KOPT-K1 (cell line): ENCODE measurements around the gene ZDHHC20.
A peak's percentile ranks its signal among the peaks of the same experiment; 100 is the strongest.

ENCODE experiments used
- H3K27ac ChIP-seq: fragments of 200-600 bp; sonication (generic); 2 replicates; pipeline ENCODE4 v1.5.1; 2016; ENCODE audit warnings: antibody characterized with exemption, mild to moderate bottlenecking, low read depth, low read length; ENCODE audit not compliant: poor library complexity, severe bottlenecking
- H3K36me3 ChIP-seq: fragments of 200-600 bp; sonication (generic); 2 replicates; pipeline ENCODE4 v1.5.1; 2017; ENCODE audit warnings: antibody characterized with exemption, mild to moderate bottlenecking, low read length, moderate library complexity; ENCODE audit not compliant: insufficient read depth
- H3K9me3 ChIP-seq: fragments of 200-600 bp; sonication (generic); 2 replicates; pipeline ENCODE4 v1.5.1; 2017; ENCODE audit warnings: antibody characterized with exemption, low read length, mild to moderate bottlenecking; ENCODE audit not compliant: insufficient read depth, poor library complexity, severe bottlenecking

The ZDHHC20 gene

DNA sequence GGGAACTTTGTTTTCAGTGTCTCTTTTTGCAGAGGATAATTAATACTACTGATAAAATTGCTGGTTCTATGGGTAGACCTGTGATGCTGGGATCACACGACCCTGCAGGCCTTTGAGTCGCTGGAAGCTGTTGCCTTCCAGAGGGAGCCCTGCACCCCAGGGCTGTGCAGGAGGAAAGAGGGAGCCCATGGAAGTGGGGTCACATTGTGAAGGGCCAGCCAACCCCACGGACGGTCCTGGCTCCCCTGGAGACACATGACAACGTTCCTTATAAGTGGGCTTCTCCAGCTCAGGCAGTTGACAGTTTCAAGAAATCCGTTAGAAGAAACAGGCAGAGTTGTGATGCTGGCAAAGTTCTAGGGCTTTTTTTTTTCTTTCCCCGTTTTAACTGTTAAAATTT, 98.0 kb downstream of the ZDHHC20 start:
- Histone ChIP-seq H3K9me3 (peaks cover 5% of the 10 kb centered on the region), H3K27ac (no peak overlapping the region), H3K36me3 (no peaks in the 10 kb centered on the region)

DNA sequence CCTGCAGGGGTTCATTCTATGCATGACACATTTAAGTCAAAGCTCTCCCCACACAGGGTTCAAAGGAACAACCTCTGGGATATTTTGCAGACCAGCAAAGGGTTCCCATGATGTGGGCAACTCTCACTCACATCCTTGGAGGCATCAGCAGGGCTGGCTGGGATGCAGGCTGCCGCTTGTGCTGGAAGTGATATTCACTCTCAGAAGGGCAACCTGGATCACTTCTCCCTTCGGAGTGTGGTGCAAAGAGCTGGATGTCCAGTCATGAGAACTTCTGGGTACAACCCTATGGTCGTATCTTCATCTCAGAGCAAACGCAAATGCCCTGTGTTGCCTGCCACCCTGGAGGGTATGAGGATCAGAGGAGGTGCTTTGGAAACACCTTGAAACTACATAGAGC, 98.6 kb downstream of the ZDHHC20 start:
- peaks cover 5% of the 10 kb centered on the region for H3K9me3 ChIP-seq
- H3K27ac ChIP-seq = no peak overlapping the region
- no peaks in the 10 kb centered on the region for H3K36me3 ChIP-seq

DNA sequence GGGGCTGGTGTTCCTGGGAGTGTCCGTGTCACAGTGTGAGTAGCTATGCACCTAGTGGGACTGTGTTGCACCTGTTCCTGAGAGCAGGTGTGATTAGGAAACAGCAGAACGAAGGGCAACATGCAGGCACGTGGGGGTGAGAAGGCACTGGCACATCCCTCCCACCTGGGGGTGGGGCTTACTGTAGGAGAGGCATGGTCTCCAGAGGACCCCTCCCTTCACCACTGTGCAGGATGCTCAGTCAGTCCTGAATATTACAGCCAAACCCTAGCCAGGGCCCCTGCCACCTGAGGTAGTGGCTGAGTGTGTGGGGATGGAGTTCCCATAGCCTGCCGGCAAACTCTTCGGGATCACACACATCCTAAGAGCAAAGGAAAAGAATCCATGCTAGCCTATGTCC, 99.2 kb downstream of the ZDHHC20 start:
- Histone ChIP-seq H3K36me3 (no peaks in the 10 kb centered on the region), H3K27ac (no peak overlapping the region), H3K9me3 (peaks cover 5% of the 10 kb centered on the region)

DNA sequence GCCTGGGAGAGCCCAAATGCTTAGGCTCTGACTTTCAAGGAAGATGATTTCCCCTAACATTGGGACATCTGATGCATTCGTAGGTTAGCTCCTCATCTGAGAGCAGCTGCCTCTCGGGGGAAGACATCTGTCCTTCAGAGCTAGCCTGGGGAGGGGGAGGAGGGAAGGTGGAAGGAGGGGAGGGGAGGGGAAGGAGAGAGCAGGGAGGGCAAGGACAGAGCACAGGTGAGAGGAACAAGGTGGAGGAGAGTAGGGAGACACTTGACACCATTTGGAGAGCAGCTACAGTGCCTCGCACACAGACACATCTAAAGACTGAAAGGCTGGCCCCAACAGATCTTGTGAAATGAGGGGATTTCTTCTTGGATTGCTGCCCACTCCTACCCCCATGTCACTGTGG, 103.8 kb downstream of the ZDHHC20 start:
- Histone ChIP-seq H3K9me3 (no peaks in the 10 kb centered on the region), H3K36me3 (no peaks in the 10 kb centered on the region), H3K27ac (no peak overlapping the region)

DNA sequence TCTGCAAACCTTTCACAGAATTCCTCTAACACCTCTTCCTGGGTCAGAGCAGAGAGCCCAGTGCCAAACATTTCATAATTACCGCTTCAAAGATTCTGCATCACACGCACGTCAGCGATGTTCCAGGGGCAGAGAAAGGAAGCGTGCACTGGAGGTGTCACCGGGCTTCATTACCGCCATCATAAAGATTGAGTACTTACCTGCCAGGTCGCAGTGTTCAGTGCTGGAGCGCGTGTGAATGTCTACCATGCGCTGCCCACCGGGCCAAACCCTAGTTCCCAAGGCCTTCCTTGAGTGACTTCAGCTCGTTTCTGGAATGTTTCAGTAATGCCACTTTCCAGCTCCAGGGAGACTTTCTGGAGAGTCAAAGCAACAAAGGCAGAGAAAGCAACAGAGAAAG, 104.4 kb downstream of the ZDHHC20 start:
- Histone ChIP-seq H3K27ac (no peak overlapping the region), H3K36me3 (no peaks in the 10 kb centered on the region), H3K9me3 (no peaks in the 10 kb centered on the region)

GRCh38 chr13:21348488-21349120, 110.5 kb downstream of the ZDHHC20 start:
- no peak overlapping the region for H3K27ac ChIP-seq
- H3K36me3 ChIP-seq = no peaks in the 10 kb centered on the region
- H3K9me3 ChIP-seq = no peaks in the 10 kb centered on the region

- no peak overlapping the region for H3K27ac ChIP-seq
- no peaks in the 10 kb centered on the region for H3K9me3 ChIP-seq
- no peaks in the 10 kb centered on the region for H3K36me3 ChIP-seq
Observed at GRCh38 chr13:21347753-21348318, 111.3 kb downstream of the ZDHHC20 start.

DNA sequence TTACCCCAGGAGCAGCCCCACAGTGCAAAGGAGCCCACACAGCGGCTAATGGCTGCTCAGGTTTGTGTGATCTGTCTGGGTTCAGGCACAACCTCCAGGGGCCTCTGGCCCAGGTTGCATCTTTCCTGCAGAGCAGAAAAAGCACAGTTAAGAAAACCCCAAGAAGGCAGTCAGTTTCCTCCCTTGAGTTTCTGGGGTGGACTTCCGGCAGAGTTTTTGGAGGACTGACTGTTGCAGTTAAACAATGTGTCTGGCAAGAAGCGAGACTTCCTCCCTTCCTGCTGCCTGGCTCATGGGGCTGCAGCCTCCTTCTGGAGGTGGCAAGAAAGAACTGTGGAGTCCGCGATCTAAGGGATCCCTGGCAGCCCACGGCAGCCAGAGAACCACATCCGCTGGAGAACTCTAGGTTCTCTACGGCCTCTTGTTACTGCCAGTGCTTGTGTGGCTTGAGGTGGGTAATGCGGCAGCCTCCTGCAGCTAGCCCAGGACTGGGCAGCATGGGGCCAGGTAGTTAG, 114.4 kb downstream of the ZDHHC20 start:
- H3K36me3 ChIP-seq = no peaks in the 10 kb centered on the region
- H3K27ac ChIP-seq = peak overlapping the region; percentile 52

DNA sequence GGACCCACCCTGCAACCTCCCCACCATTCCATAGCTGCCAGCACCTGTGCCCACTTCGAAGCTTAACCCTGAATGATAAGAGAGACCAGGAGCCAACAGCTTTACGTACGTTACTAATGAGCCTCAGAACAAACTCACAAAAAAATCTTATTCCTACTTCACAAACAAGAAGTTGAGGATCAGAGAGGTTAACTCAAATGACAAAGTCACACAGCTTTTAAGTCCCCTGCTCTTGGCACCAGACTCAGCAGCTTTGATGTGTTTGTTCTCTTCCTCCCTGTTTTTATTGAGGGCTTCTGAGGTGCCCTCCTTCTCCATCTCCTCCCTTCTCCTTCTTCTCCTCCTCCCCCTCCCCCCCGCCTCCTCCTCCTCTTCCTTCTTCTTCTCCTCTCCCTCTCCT, 115.4 kb downstream of the ZDHHC20 start:
- no peak overlapping the region for H3K27ac ChIP-seq
- H3K9me3 ChIP-seq = no peaks in the 10 kb centered on the region
- H3K36me3 ChIP-seq = no peaks in the 10 kb centered on the region

More for the DNA sequence above, 114.4 kb downstream of the ZDHHC20 start:
- no peaks in the 10 kb centered on the region for H3K9me3 ChIP-seq

- no peaks in the 10 kb centered on the region for H3K36me3 ChIP-seq
- no peak overlapping the region for H3K27ac ChIP-seq
- H3K9me3 ChIP-seq = no peaks in the 10 kb centered on the region
Observed at GRCh38 chr13:21342699-21343442, 116.2 kb downstream of the ZDHHC20 start.

- no peak overlapping the region for H3K27ac ChIP-seq
- H3K36me3 ChIP-seq = no peaks in the 10 kb centered on the region
- H3K9me3 ChIP-seq = no peaks in the 10 kb centered on the region
Observed at GRCh38 chr13:21341637-21342422, 117.3 kb downstream of the ZDHHC20 start.

- H3K9me3 ChIP-seq = no peaks in the 10 kb centered on the region
- no peak overlapping the region for H3K27ac ChIP-seq
Observed at GRCh38 chr13:21338639-21339278, 120.3 kb downstream of the ZDHHC20 start.

GRCh38 chr13:21338156-21338555, 120.9 kb downstream of the ZDHHC20 start:
- Histone ChIP-seq H3K36me3 (no peaks in the 10 kb centered on the region), H3K9me3 (no peaks in the 10 kb centered on the region), H3K27ac (no peak overlapping the region)

More at GRCh38 chr13:21338639-21339278, 120.3 kb downstream of the ZDHHC20 start:
- H3K36me3 ChIP-seq = no peaks in the 10 kb centered on the region

DNA sequence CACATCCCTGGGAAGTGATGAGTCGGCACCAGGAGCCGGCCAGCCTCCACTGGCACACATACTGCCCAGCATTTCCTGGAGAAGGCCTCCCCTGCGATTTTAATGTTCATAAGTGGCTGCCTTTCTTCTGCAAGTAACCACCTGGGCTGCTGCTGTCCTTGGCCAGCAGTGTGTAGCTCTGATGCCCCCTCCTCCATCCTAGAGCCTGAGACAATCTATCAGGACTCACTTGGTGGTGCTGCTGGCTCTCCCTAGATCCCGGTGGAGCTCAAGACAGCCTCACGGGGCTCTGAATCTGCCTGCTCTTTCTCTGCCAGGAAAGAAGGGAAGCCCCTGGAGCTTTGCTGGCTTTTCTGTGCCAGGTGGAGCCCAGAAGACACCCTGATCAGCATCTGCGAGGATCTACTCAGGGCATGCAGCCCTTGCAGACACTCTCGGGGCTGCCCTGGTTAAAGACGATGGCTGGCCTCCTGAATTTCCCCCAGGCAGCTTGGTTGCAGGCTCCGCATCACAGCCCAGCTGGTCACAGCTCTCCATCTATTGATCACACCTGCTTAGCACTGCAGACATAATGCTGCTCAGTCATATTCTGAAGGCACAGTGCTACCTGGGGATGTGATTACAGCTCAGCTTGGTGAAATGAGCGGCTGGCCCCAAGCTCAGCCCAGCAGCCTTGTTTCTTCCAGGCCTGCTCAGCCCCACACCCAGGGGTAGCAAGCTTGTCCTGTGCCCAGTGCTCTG, 122.3 kb downstream of the ZDHHC20 start:
- Histone ChIP-seq H3K27ac (no peak overlapping the region), H3K36me3 (no peaks in the 10 kb centered on the region), H3K9me3 (no peaks in the 10 kb centered on the region)
